HL-60 (cell line): ENCODE data around the gene ABCB6.

Source experiments
- DNase-seq, 2 experiments: peaks; one replicate each; pipeline ENCODE4 v3.0.0-alpha.2; 2010 to 2020; ENCODE audit warnings: low read depth in 1 of 2, low spot score in 1 of 2
- H3K27ac ChIP-seq: fragments of 250-450 bp; sonication (Bioruptor Pico); replicated peaks from 2 replicates; pipeline ENCODE4 v1.5.1; 2020; ENCODE audit warnings: mild to moderate bottlenecking, moderate library complexity
- H3K27me3 ChIP-seq: fragments of 250-450 bp; sonication (Bioruptor Pico); 2 replicates; pipeline ENCODE4 v1.5.1; 2021; ENCODE audit warnings: mild to moderate bottlenecking, moderate library complexity; ENCODE audit not compliant: insufficient read depth, poor library complexity, severe bottlenecking
- H3K4me3 ChIP-seq: replicated peaks from 2 replicates; pipeline ENCODE4 v1.5.1; 2011; ENCODE audit warnings: mild to moderate bottlenecking, control low read depth, low read length; ENCODE audit not compliant: insufficient read depth
- GABPA ChIP-seq: IDR thresholded peaks from 2 replicates; pipeline ENCODE4 v1.6.1; 2012; ENCODE audit warnings: low read depth
- POLR2AphosphoS5 ChIP-seq: IDR thresholded peaks from 2 replicates; pipeline ENCODE4 v1.6.1; 2012; ENCODE audit warnings: low read depth
- SPI1 ChIP-seq: IDR thresholded peaks from 2 replicates; pipeline ENCODE4 v1.6.1; 2012; ENCODE audit warnings: low read depth, mild to moderate bottlenecking, borderline replicate concordance
- TF ChIP-seq, protein P1 (sequence below): IDR thresholded peaks from one replicate; pipeline ENCODE4 v1.5.1; 2011; ENCODE audit warnings: low read length, control low read depth, inconsistent platforms; ENCODE audit not compliant: insufficient read depth
- TF ChIP-seq, protein P2 (sequence below): IDR thresholded peaks from 2 replicates; pipeline ENCODE4 v1.6.1; 2012; ENCODE audit warnings: low read depth; ENCODE audit not compliant: insufficient replicate concordance

Gene ABCB6

DNA sequence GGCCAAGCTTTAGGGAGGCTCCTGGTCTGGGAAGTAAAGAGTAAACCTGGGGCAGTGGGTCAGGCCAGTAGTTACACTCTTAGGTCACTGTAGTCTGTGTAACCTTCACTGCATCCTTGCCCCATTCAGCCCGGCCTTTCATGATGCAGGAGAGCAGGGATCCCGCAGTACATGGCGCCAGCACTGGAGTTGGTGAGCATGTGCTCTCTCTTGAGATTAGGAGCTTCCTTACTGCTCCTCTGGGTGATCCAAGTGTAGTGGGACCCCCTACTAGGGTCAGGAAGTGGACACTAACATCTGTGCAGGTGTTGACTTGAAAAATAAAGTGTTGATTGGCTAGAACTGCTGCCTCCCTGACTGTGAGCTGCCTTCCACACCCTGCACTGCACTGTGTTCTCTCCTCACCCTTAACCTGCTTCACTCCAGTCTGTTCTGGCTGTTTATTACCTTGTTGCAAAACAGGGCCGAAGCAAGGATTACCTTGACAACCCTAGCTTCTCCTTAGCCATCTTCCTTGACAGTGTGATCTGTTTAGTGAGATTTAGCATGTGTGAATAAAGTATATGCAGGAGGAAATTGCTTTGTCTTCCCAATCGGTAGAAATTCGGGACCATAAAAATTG lies 35.5 kb downstream of the ABCB6 start:
- Histone ChIP-seq H3K27me3 (no peaks in the 10 kb centered on the region), H3K27ac (no peak overlapping the region), H3K4me3 (no peak overlapping the region)
- DNase-seq, result no peak
- TF ChIP-seq, protein P1, sequence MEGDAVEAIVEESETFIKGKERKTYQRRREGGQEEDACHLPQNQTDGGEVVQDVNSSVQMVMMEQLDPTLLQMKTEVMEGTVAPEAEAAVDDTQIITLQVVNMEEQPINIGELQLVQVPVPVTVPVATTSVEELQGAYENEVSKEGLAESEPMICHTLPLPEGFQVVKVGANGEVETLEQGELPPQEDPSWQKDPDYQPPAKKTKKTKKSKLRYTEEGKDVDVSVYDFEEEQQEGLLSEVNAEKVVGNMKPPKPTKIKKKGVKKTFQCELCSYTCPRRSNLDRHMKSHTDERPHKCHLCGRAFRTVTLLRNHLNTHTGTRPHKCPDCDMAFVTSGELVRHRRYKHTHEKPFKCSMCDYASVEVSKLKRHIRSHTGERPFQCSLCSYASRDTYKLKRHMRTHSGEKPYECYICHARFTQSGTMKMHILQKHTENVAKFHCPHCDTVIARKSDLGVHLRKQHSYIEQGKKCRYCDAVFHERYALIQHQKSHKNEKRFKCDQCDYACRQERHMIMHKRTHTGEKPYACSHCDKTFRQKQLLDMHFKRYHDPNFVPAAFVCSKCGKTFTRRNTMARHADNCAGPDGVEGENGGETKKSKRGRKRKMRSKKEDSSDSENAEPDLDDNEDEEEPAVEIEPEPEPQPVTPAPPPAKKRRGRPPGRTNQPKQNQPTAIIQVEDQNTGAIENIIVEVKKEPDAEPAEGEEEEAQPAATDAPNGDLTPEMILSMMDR, result no peak
- TF ChIP-seq POLR2AphosphoS5 (no peak), SPI1 (no peak)

DNA sequence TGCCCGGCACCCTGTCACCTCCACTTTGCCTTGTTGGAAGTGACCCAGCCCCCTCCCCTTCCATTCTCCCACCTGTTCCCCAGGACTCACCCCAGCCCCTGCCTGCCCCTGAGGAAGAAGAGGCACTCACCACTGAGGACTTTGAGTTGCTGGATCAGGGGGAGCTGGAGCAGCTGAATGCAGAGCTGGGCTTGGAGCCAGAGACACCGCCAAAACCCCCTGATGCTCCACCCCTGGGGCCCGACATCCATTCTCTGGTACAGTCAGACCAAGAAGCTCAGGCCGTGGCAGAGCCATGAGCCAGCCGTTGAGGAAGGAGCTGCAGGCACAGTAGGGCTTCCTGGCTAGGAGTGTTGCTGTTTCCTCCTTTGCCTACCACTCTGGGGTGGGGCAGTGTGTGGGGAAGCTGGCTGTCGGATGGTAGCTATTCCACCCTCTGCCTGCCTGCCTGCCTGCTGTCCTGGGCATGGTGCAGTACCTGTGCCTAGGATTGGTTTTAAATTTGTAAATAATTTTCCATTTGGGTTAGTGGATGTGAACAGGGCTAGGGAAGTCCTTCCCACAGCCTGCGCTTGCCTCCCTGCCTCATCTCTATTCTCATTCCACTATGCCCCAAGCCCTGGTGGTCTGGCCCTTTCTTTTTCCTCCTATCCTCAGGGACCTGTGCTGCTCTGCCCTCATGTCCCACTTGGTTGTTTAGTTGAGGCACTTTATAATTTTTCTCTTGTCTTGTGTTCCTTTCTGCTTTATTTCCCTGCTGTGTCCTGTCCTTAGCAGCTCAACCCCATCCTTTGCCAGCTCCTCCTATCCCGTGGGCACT lies 36.2 kb downstream of the ABCB6 start:
- Histone ChIP-seq H3K27me3 (no peaks in the 10 kb centered on the region), H3K27ac (no peak overlapping the region), H3K4me3 (no peak overlapping the region)
- no peak for TF ChIP-seq POLR2AphosphoS5
- TF ChIP-seq, protein P2, sequence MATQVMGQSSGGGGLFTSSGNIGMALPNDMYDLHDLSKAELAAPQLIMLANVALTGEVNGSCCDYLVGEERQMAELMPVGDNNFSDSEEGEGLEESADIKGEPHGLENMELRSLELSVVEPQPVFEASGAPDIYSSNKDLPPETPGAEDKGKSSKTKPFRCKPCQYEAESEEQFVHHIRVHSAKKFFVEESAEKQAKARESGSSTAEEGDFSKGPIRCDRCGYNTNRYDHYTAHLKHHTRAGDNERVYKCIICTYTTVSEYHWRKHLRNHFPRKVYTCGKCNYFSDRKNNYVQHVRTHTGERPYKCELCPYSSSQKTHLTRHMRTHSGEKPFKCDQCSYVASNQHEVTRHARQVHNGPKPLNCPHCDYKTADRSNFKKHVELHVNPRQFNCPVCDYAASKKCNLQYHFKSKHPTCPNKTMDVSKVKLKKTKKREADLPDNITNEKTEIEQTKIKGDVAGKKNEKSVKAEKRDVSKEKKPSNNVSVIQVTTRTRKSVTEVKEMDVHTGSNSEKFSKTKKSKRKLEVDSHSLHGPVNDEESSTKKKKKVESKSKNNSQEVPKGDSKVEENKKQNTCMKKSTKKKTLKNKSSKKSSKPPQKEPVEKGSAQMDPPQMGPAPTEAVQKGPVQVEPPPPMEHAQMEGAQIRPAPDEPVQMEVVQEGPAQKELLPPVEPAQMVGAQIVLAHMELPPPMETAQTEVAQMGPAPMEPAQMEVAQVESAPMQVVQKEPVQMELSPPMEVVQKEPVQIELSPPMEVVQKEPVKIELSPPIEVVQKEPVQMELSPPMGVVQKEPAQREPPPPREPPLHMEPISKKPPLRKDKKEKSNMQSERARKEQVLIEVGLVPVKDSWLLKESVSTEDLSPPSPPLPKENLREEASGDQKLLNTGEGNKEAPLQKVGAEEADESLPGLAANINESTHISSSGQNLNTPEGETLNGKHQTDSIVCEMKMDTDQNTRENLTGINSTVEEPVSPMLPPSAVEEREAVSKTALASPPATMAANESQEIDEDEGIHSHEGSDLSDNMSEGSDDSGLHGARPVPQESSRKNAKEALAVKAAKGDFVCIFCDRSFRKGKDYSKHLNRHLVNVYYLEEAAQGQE, result no peak
- no peak for TF ChIP-seq GABPA
- no peak for TF ChIP-seq SPI1
- TF ChIP-seq, protein P1, result no peak
- peak in 1 of 2 experiments; percentile 74 for DNase-seq

DNA sequence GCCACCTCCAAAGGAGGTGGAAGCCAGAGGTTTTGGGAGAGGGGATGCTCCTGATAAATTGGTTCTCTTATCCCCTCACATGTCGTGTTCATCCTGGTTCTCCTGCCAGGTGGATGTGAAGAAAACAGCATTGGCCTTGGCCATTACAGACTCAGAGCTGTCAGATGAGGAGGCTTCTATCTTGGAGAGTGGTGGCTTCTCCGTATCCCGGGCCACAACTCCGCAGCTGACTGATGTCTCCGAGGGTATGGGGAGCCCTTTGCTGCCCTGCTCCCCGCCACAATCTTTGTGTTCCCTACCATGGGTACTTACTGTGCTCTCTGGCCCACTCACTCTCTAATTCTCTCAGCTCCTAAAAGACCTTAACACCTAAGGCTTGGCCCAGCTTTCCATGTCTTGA lies 37.2 kb downstream of the ABCB6 start:
- TF ChIP-seq, protein P1, result no peak
- TF ChIP-seq GABPA (no peak), SPI1 (no peak), POLR2AphosphoS5 (no peak)
- TF ChIP-seq, protein P2, result no peak
- no peak for DNase-seq
- no peaks in the 10 kb centered on the region for H3K27me3 ChIP-seq
- H3K4me3 ChIP-seq, result no peak overlapping the region
- H3K27ac ChIP-seq, result no peak overlapping the region
